Heart left ventricle (tissue), 16 donors: ENCODE data around the gene TTC31. TPM values are rescaled to one million over a fixed set of nuclear protein-coding genes. Genes with fewer than 3 reads are reported as not detected.

ENCODE experiments used
- ATAC-seq, 4 donors: fragments of 200-7000 bp; cut with Tn5 transposase; one replicate each; pipeline ENCODE4 v1.9.1; 2020 to 2022; ENCODE audit warnings: moderate library complexity in 4 of 4, mild to moderate bottlenecking in 3 of 4, moderate number of reproducible peaks in 1 of 4
- DNase-seq, 5 donors: peaks; one replicate each; pipeline ENCODE4 v3.0.0-alpha.2; 2020
- H3K27ac ChIP-seq, 12 donors: fragments of 200-600 bp; sonication (generic) in 4 of 12; one replicate each; pipeline versions ENCODE4 v1.5.0 to v1.8.0; 2016 to 2022; ENCODE audit warnings: mild to moderate bottlenecking in 2 of 12
- H3K27me3 ChIP-seq, 9 donors: fragments of 200-600 bp; sonication (generic) in 2 of 9; one replicate each; pipeline versions ENCODE4 v1.5.1 to v1.8.0; 2016 to 2022; ENCODE audit warnings: mild to moderate bottlenecking in 3 of 9
- H3K36me3 ChIP-seq, 9 donors: fragments of 200-600 bp; sonication (generic) in 2 of 9; one replicate each; pipeline versions ENCODE4 v1.5.0 to v1.8.0; 2018 to 2022; ENCODE audit warnings: mild to moderate bottlenecking in 2 of 9
- H3K4me1 ChIP-seq, 12 donors: fragments of 200-600 bp; sonication (generic) in 4 of 12; one replicate each; pipeline versions ENCODE4 v1.5.0 to v1.8.0; 2016 to 2022; ENCODE audit warnings: mild to moderate bottlenecking in 3 of 12
- H3K4me3 ChIP-seq, 12 donors: fragments of 200-600 bp; sonication (generic) in 4 of 12; one replicate each; pipeline versions ENCODE4 v1.5.0 to v1.8.0; 2017 to 2022; ENCODE audit warnings: mild to moderate bottlenecking in 9 of 12, moderate library complexity in 4 of 12
- H3K9me3 ChIP-seq, 12 donors: fragments of 200-600 bp; sonication (generic) in 4 of 12; one replicate each; pipeline versions ENCODE4 v1.5.0 to v1.8.0; 2016 to 2022; ENCODE audit warnings: mild to moderate bottlenecking in 1 of 12
- POLR2A ChIP-seq, 2 donors: fragments of 450-650 bp; IDR thresholded peaks; one replicate each; pipeline ENCODE4 v1.6.1; 2017; ENCODE audit warnings: antibody characterized with exemption in 2 of 2, mild to moderate bottlenecking in 2 of 2, moderate library complexity in 2 of 2
- WGBS, 4 donors: extraction: QIAGEN DNeasy Blood & Tissue Kit in 2 of 4; methylation state at CpG; one replicate each; pipeline versions ENCODE4 v1.1.5 to v1.1.7; 2013 to 2018; 5-methylcytosine and 5-hydroxymethylcytosine counted together
- intact Hi-C, 10 donors: fragments of 100-400 bp; cut with DNase I; formaldehyde crosslinking; loops; one replicate each; pipeline versions ENCODE4 v1.11.1 to v1.14.2; 2022
- polyA plus RNA-seq, 2 donors: library from polyadenylated mRNA; stranded (reverse); fragments of 200-250 nt; gene quantifications; one replicate each; pipeline ENCODE4 v1.2.3, GENCODE V29; 2013
- total RNA-seq, 9 donors: library from RNA; depleted of rRNA in 2 of 9; stranded (reverse); fragments of >200 nt in 2 of 9; fragmentation: NEBNext Ultra II Directional in 3 of 9; extraction: Animal tissue kit (Norgen Biotek cat#: 25700) in 3 of 9; gene quantifications; one replicate each; pipeline versions ENCODE4 v1.1.0 to v1.2.4, GENCODE V29; 2016 to 2023
- TF ChIP-seq, protein P1 (sequence below), 12 donors: fragments of 200-600 bp; sonication (generic) in 4 of 12; IDR thresholded peaks; one replicate each; pipeline versions ENCODE4 v1.5.0 to v1.8.0; 2018 to 2022; ENCODE audit warnings: antibody characterized with exemption in 12 of 12, mild to moderate bottlenecking in 5 of 12
- donor health status: ischemic (EF 13 %, LVEDD 7.1; RV severe dilation, severe dysfunction).
- donor health status: healthy with polysubstance abuse.
- donor health status: DM: no; HTN: yes; CAD: no.
- donor health status: DM: no; HTN: no; CAD: no.
- donor health status: ischemic (EF 25% LVEDD 6.9; RV normal size, moderate dysfunction).
- donor health status: ischemic (EF 25% LVEDD 5.7; RV mildly dilated, moderate dysfunction).
- donor health status: healthy.
- donor health status: DM: yes; HTN: yes; CAD: no.
- donor health status: ischemic (EF 35%, LVEDD 5.7; RV mildly dilated, moderate dysfunction).
- donor health status: nonischemic (EF 11% LVEDD 7.7; RV severe dilation, severe dysfunction).
- donor health status: DM: yes; HTN: yes; CAD: no.
- donor health status: PGD.
- donor health status: ischemic (EF 29% LVEDD 5.4; RV normal size, mild dysfunction).
- donor health status: nonischemic (EF 23%, LVEDD 6.1; RV moderate dilation, normal function).

TTC31 gene
- total and polyA plus RNA-seq, 11 donors, result 7.1 to 14.2 (median 10.0) TPM

DNA sequence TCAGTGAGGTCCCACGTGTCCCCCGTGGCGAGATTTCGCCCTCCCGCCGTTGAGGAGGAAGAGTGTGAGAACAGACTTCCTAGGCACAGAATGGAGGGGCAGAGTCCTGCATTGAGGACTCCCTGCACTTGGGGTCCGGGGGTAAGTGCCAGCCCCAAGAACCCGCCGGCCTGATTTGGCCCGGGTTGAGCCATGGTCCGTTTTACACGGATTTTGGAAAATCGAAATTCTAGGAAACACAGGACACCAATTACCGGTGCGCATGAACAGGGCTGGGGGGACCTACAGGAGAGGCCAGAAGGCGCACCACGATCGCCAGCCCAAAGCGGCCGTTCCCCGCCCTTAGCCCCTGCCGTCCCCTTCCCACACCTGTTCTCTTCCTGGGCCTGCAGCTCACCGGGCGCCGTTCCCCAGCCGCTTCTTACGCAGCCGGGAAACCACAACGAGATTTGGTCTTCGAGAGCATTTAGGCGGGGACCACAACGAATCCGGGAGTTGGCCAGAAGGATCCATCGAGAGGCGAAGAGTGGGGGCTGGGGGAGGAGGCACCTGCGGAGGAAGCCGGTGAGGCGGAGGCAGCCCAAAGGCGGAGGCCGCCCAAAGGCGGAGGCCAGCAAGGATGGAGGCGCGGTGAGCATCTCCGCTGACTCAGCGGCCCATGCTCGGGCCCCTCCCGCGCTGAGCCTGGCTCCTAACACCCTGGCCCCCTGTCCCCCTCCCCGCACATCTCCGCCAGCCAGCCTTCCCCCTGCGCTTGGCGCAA is 30.9 kb downstream of the TTC31 start:
- 4 to 7% (median 6%) methylated on average over 41 to 52 of the region's 52 CpGs for WGBS, 4 donors
- H3K4me1 ChIP-seq, result peaks cover 0 to 38% (median 22%) of the 10 kb centered on the region in 12 donors
- H3K27ac ChIP-seq, result no peak overlapping the region
- DNase-seq, result peak in 1 of 5 donors; percentile 5
- TF ChIP-seq POLR2A (IDR thresholded peaks at IDR 0.05), result no peak
- TF ChIP-seq, protein P1, sequence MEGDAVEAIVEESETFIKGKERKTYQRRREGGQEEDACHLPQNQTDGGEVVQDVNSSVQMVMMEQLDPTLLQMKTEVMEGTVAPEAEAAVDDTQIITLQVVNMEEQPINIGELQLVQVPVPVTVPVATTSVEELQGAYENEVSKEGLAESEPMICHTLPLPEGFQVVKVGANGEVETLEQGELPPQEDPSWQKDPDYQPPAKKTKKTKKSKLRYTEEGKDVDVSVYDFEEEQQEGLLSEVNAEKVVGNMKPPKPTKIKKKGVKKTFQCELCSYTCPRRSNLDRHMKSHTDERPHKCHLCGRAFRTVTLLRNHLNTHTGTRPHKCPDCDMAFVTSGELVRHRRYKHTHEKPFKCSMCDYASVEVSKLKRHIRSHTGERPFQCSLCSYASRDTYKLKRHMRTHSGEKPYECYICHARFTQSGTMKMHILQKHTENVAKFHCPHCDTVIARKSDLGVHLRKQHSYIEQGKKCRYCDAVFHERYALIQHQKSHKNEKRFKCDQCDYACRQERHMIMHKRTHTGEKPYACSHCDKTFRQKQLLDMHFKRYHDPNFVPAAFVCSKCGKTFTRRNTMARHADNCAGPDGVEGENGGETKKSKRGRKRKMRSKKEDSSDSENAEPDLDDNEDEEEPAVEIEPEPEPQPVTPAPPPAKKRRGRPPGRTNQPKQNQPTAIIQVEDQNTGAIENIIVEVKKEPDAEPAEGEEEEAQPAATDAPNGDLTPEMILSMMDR (IDR thresholded peaks at IDR 0.05), result no peak
- peaks cover 60 to 97% (median 86%) of the 10 kb centered on the region in 9 donors for H3K27me3 ChIP-seq
- H3K4me3 ChIP-seq, result peak overlapping the region in 3 of 12 donors; percentile 4 to 39 (median 16)
- no peak for ATAC-seq
- no peaks in the 10 kb centered on the region for H3K9me3 ChIP-seq
- intact Hi-C loops, result no loop called here
- H3K36me3 ChIP-seq, result no peaks in the 10 kb centered on the region

DNA sequence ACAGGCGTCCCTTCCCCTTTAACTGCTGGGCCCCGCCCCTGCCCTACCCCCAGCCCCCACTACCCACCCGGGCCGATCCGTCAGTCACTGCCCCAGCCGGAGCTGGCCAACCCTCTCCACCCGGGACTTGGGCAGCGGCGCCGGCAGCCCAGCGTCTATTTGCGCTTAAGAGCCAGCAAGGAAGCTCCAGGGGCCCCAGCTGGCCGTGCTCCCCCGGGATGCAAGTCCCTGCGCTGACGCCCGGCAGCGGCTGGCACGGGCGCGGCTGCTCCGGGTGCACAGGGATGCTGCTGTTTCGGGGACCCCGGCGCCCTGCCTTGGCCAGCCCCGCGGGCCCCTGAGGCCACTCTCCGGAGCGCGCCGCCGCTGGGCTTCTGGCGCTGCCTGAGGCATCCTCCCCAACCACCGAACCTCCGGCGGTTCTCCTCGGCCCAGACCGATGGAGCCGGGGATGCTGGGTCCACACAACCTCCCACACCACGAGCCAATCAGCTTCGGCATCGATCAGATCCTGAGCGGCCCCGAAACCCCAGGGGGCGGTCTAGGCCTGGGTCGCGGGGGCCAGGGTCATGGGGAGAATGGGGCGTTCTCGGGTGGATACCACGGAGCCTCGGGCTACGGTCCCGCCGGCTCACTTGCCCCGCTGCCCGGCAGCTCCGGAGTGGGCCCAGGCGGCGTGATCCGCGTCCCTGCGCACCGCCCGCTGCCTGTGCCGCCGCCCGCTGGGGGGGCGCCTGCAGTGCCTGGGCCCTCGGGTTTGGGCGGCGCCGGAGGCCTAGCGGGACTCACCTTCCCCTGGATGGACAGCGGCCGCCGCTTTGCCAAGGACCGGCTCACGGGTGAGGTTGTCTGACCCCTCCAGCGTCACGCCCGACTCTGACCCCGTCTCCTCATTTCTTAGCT is 31.7 kb downstream of the TTC31 start, which contains the start of gene TLX2:
Gene TLX2 (plus strand): TSS at position 83 of the 903 bp plus-strand sequence. CDS start 357 bp downstream, at position 440.
- peak within 1 kb of the TSS in 3 of 12 donors; percentile 4 to 39 (median 16) for H3K4me3 ChIP-seq
- WGBS, 4 donors, result 2 to 5% (median 4%) methylated on average over 33 to 82 of the region's 82 CpGs

DNA sequence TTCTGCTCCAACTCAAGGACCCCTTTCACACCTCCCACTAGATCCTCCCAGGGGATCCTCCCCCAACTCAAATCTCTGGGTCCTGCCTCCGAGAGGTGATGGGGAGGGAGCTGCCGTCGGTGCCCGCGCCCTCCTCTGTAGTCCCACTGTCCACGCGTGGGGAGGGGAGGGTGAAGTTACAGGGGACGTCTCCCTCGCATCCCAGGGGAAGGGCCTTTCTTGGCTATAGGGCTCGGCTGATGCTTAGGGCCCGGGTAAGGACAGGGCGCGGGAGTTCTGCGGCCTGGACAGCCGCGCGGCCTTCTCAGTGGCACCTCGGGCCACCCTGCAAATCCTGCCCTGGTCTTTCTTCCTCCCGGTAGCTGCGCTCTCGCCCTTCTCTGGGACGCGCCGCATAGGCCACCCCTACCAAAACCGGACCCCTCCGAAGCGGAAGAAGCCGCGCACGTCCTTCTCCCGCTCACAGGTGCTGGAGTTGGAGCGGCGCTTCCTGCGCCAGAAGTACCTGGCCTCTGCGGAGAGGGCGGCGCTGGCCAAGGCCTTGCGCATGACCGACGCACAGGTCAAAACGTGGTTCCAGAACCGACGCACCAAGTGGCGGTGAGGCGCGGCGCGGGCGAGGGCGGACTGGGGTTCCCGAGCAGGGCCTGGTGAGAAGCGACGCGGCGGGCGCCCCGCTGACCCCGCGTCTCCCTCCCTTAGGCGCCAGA is 32.5 kb downstream of the TTC31 start:
- intact Hi-C loops, result no loop called here
- WGBS, 4 donors, result 4 to 12% (median 8%) methylated on average over 11 to 60 of the region's 60 CpGs
- Histone ChIP-seq H3K4me3 (peak overlapping the region; percentile 18 to 58 (median 39)), H3K9me3 (no peaks in the 10 kb centered on the region), H3K27ac (no peak overlapping the region), H3K36me3 (no peaks in the 10 kb centered on the region), H3K27me3 (peaks cover 61 to 100% (median 99%) of the 10 kb centered on the region in 9 donors), H3K4me1 (peaks cover 0 to 38% (median 22%) of the 10 kb centered on the region in 12 donors)
- TF ChIP-seq, protein P1 (IDR thresholded peaks at IDR 0.05), result no peak
- TF ChIP-seq POLR2A (IDR thresholded peaks at IDR 0.05), result no peak
- DNase-seq (no peak), ATAC-seq (peak in 1 of 4 donors; percentile 5)

More for the DNA sequence above, 31.7 kb downstream of the TTC31 start, which contains the start of gene TLX2:
- DNase-seq (peak in 1 of 5 donors; percentile 25), ATAC-seq (peak in 1 of 4 donors; percentile 18)
- no peak within 1 kb of the TSS for H3K27ac ChIP-seq
- no peaks in the 10 kb centered on the region for H3K36me3 ChIP-seq
- H3K4me1 ChIP-seq, result peaks cover 0 to 38% (median 22%) of the 10 kb centered on the region in 12 donors
- TF ChIP-seq, protein P1 (IDR thresholded peaks at IDR 0.05), result no peak
- TF ChIP-seq POLR2A (IDR thresholded peaks at IDR 0.05), result no peak
- intact Hi-C loops, result no loop called here
- H3K27me3 ChIP-seq, result peaks cover 61 to 100% (median 94%) of the 10 kb centered on the region in 9 donors
- no peaks in the 10 kb centered on the region for H3K9me3 ChIP-seq
